Uterus (tissue), 4 donors: ENCODE measurements around the gene RPTN. TPM values are rescaled to one million over a fixed set of nuclear protein-coding genes. Genes with fewer than 3 reads are reported as not detected.

Experiments
- DNase-seq, 2 donors: peaks; one replicate each; pipeline ENCODE4 v3.0.0-alpha.2; 2019 to 2020
- H3K27ac ChIP-seq, 2 donors: fragments of 200-600 bp; sonication (generic); 1 replicate in 1 of 2; 2 replicates in 1 of 2; pipeline ENCODE4 v1.5.1; 2016 to 2018
- H3K27me3 ChIP-seq, 2 donors: fragments of 200-600 bp; sonication (generic); one replicate each; pipeline ENCODE4 v1.5.1; 2018 to 2019; ENCODE audit warnings: control low read depth in 1 of 2
- H3K36me3 ChIP-seq, 2 donors: fragments of 200-600 bp; sonication (generic); one replicate each; pipeline ENCODE4 v1.5.1; 2019; ENCODE audit warnings: control low read depth in 1 of 2
- H3K4me1 ChIP-seq, 2 donors: fragments of 200-600 bp; sonication (generic); one replicate each; pipeline ENCODE4 v1.5.1; 2018 to 2019; ENCODE audit warnings: control low read depth in 1 of 2
- H3K4me3 ChIP-seq, 2 donors: fragments of 200-600 bp; sonication (generic); 1 replicate in 1 of 2; 2 replicates in 1 of 2; pipeline ENCODE4 v1.5.1; 2018 to 2019; ENCODE audit warnings: mild to moderate bottlenecking in 1 of 2
- H3K9me3 ChIP-seq, 2 donors: fragments of 200-600 bp; sonication (generic); one replicate each; pipeline ENCODE4 v1.5.1; 2019; ENCODE audit warnings: control low read depth in 1 of 2
- CTCF ChIP-seq, 4 experiments: fragments of 200-600 bp in 2 of 4; fragments of 450-650 bp in 2 of 4; sonication (generic) in 2 of 4; IDR thresholded peaks; one replicate each; pipeline ENCODE4 v1.5.1; 2016 to 2019; ENCODE audit warnings: antibody characterized with exemption in 4 of 4, mild to moderate bottlenecking in 2 of 4, moderate library complexity in 1 of 4
- POLR2A ChIP-seq, 2 donors: fragments of 450-650 bp; IDR thresholded peaks; one replicate each; pipeline ENCODE4 v1.6.1; 2016; ENCODE audit warnings: antibody characterized with exemption in 2 of 2, mild to moderate bottlenecking in 1 of 2, moderate library complexity in 1 of 2
- intact Hi-C: fragments of 100-400 bp; cut with DNase I; formaldehyde crosslinking; loops from one replicate; pipeline ENCODE4 v1.15.1; 2023; ENCODE audit warnings: low total_unique reads
- total RNA-seq, 4 donors: library from RNA; depleted of rRNA in 3 of 4; stranded (reverse); fragments of >200 nt in 3 of 4; gene quantifications; one replicate each; pipeline versions ENCODE4 v1.1.0 to v1.2.4, GENCODE V29; 2014 to 2023
- donor health status: DM: yes; HTN: yes; CAD: no.

Gene RPTN
- total RNA-seq, 4 donors from 2014 or later: not detected

GRCh38 chr1:152107984-152108881 is 50.8 kb downstream of the RPTN start:
- Histone ChIP-seq H3K36me3 (no peaks in the 10 kb centered on the region), H3K4me1 (peaks cover 0 to 29% of the 10 kb centered on the region in 2 donors), H3K4me3 (no peak overlapping the region), H3K27ac (no peak overlapping the region), H3K9me3 (peaks cover 0 to 4% of the 10 kb centered on the region in 2 donors), H3K27me3 (peaks cover 0 to 57% of the 10 kb centered on the region in 2 donors)
- intact Hi-C loops: no loop called here
- DNase-seq: no peak
- TF ChIP-seq POLR2A (IDR thresholded peaks at IDR 0.05) (no peak), CTCF (IDR thresholded peaks at IDR 0.05) (no peak)

- Histone ChIP-seq H3K27me3 (peaks cover 0 to 48% of the 10 kb centered on the region in 2 donors), H3K9me3 (peaks cover 0 to 4% of the 10 kb centered on the region in 2 donors), H3K27ac (no peak overlapping the region), H3K4me1 (peaks cover 0 to 26% of the 10 kb centered on the region in 2 donors), H3K4me3 (no peak overlapping the region), H3K36me3 (no peaks in the 10 kb centered on the region)
- intact Hi-C loops: no loop called here
- DNase-seq: no peak
- TF ChIP-seq CTCF (IDR thresholded peaks at IDR 0.05) (no peak), POLR2A (IDR thresholded peaks at IDR 0.05) (no peak)
Observed at GRCh38 chr1:152107031-152107983, 51.7 kb downstream of the RPTN start.

- no peak for TF ChIP-seq CTCF (IDR thresholded peaks at IDR 0.05)
- no peak for TF ChIP-seq POLR2A (IDR thresholded peaks at IDR 0.05)
- Histone ChIP-seq H3K27me3 (peaks cover 0 to 48% of the 10 kb centered on the region in 2 donors), H3K36me3 (no peaks in the 10 kb centered on the region), H3K4me3 (no peak overlapping the region), H3K9me3 (peaks cover 0 to 4% of the 10 kb centered on the region in 2 donors), H3K27ac (no peak overlapping the region), H3K4me1 (peaks cover 0 to 10% of the 10 kb centered on the region in 2 donors)
- intact Hi-C loops: no loop called here
- DNase-seq: no peak
Observed at GRCh38 chr1:152104854-152105253, 54.2 kb downstream of the RPTN start.

Other genes starting within 250 kb of the RPTN start
- gene THEM4, start 249.7 kb downstream of the RPTN start, total RNA-seq: 10 to 100 TPM; 11.5 to 56.4 (median 18.3) TPM
- gene S100A10, start 165.4 kb downstream of the RPTN start, total RNA-seq: 100 to 1,000 TPM in 1 of 4 donors, 10 to 100 TPM in 3; 21.8 to 189 (median 34.6) TPM
- 100 to 1,000 TPM in 3 of 4 donors, 10 to 100 TPM in 1; 14.9 to 321 (median 146) TPM for gene S100A11, start 122.2 kb downstream of the RPTN start, total RNA-seq
- not detected for gene TCHHL1, start 70.2 kb downstream of the RPTN start, total RNA-seq
- gene TCHH, start 43.8 kb downstream of the RPTN start, total RNA-seq: not detected
- under 1 TPM in 1 of 4 donors, not detected in 3; 0.06 TPM for gene HRNR, start 65.0 kb upstream of the RPTN start, total RNA-seq
- gene FLG, start 166.0 kb upstream of the RPTN start, total RNA-seq: under 1 TPM in 2 of 4 donors, not detected in 2; 0.12 to 0.28 TPM
- gene FLG2, start 200.8 kb upstream of the RPTN start, total RNA-seq: not detected